OCI-LY1 (cell line): ENCODE results near the gene MRTFB.

ENCODE experiments used
- CTCF ChIP-seq: fragments of 200-600 bp; sonication (generic), shearing (Covaris generic); IDR thresholded peaks from 2 replicates; pipeline ENCODE4 v1.5.1; 2017; ENCODE audit warnings: mild to moderate bottlenecking, antibody characterized with exemption, low read length, moderate library complexity, mixed read lengths
- EZH2 ChIP-seq: fragments of 200-600 bp; sonication (generic), shearing (Covaris generic); IDR thresholded peaks from 2 replicates; pipeline ENCODE4 v1.8.0; 2017; ENCODE audit warnings: borderline replicate concordance, mixed run types, mild to moderate bottlenecking, antibody characterized with exemption, low read length, moderate library complexity, mixed read lengths

- TF ChIP-seq EZH2 (no peak), CTCF (no peak)
These were observed 79.7 kb downstream of the MRTFB start for GRCh38 chr16:14150796-14151195.
